Peyer's patch (tissue), 4 donors: Measurements from ENCODE around the gene SLC49A3. TPM values are rescaled to one million over a fixed set of nuclear protein-coding genes. Genes with fewer than 3 reads are reported as not detected.

Experiments used
- DNase-seq, 3 donors: peaks; one replicate each; pipeline ENCODE4 v3.0.0-alpha.2; 2017 to 2019
- H3K27ac ChIP-seq, 4 donors: fragments of 200-600 bp; sonication (generic); one replicate each; pipeline ENCODE4 v1.5.1; 2016 to 2019
- H3K27me3 ChIP-seq, 2 donors: fragments of 200-600 bp; sonication (generic); one replicate each; pipeline ENCODE4 v1.5.1; 2019
- H3K36me3 ChIP-seq, 3 donors: fragments of 200-600 bp; sonication (generic); one replicate each; pipeline ENCODE4 v1.5.1; 2016 to 2019
- H3K4me1 ChIP-seq, 4 donors: fragments of 200-600 bp; sonication (generic); one replicate each; pipeline ENCODE4 v1.5.1; 2016 to 2019
- H3K4me3 ChIP-seq, 4 donors: fragments of 200-600 bp; sonication (generic); 1 replicate in 3 of 4; 2 replicates in 1 of 4; pipeline ENCODE4 v1.5.1; 2016 to 2019; ENCODE audit warnings: mild to moderate bottlenecking in 1 of 4
- H3K9me3 ChIP-seq, 4 donors: fragments of 200-600 bp; sonication (generic); one replicate each; pipeline ENCODE4 v1.5.1; 2016 to 2019; ENCODE audit warnings: mild to moderate bottlenecking in 1 of 4
- POLR2A ChIP-seq, 2 donors: fragments of 450-650 bp; IDR thresholded peaks; one replicate each; pipeline ENCODE4 v1.5.1; 2017; ENCODE audit warnings: antibody characterized with exemption in 2 of 2, mild to moderate bottlenecking in 2 of 2, moderate library complexity in 2 of 2
- total RNA-seq, 4 donors: library from RNA; depleted of rRNA; stranded (reverse); fragments of >200 nt; gene quantifications; one replicate each; pipeline ENCODE4 v1.1.0, GENCODE V29; 2016
- TF ChIP-seq, protein P1 (sequence below), 6 experiments: fragments of 450-650 bp in 4 of 6; fragments of 200-600 bp in 2 of 6; sonication (generic) in 1 of 6; IDR thresholded peaks; one replicate each; pipeline ENCODE4 v1.5.1; 2017 to 2019; ENCODE audit warnings: antibody characterized with exemption in 6 of 6, mild to moderate bottlenecking in 3 of 6, moderate library complexity in 1 of 6

The SLC49A3 gene
- total RNA-seq, 4 donors from 2014 or later, result 4.1 to 13.3 (median 9.4) TPM

GRCh38 chr4:656436-657337 lies 32.3 kb downstream of the SLC49A3 start:
- H3K27ac ChIP-seq, result no peak overlapping the region
- H3K36me3 ChIP-seq, result no peaks in the 10 kb centered on the region
- DNase-seq, result no peak
- TF ChIP-seq POLR2A (IDR thresholded peaks at IDR 0.05), result no peak
- TF ChIP-seq, protein P1, sequence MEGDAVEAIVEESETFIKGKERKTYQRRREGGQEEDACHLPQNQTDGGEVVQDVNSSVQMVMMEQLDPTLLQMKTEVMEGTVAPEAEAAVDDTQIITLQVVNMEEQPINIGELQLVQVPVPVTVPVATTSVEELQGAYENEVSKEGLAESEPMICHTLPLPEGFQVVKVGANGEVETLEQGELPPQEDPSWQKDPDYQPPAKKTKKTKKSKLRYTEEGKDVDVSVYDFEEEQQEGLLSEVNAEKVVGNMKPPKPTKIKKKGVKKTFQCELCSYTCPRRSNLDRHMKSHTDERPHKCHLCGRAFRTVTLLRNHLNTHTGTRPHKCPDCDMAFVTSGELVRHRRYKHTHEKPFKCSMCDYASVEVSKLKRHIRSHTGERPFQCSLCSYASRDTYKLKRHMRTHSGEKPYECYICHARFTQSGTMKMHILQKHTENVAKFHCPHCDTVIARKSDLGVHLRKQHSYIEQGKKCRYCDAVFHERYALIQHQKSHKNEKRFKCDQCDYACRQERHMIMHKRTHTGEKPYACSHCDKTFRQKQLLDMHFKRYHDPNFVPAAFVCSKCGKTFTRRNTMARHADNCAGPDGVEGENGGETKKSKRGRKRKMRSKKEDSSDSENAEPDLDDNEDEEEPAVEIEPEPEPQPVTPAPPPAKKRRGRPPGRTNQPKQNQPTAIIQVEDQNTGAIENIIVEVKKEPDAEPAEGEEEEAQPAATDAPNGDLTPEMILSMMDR (IDR thresholded peaks at IDR 0.05), result no peak
- no peaks in the 10 kb centered on the region for H3K4me1 ChIP-seq
- H3K27me3 ChIP-seq, result no peaks in the 10 kb centered on the region
- H3K9me3 ChIP-seq, result no peaks in the 10 kb centered on the region
- no peak overlapping the region for H3K4me3 ChIP-seq

GRCh38 chr4:655464-656151 lies 33.3 kb downstream of the SLC49A3 start:
- Histone ChIP-seq H3K36me3 (no peaks in the 10 kb centered on the region), H3K9me3 (no peaks in the 10 kb centered on the region), H3K27ac (no peak overlapping the region), H3K27me3 (peaks cover 0 to under 1% of the 10 kb centered on the region in 2 donors), H3K4me3 (no peak overlapping the region), H3K4me1 (no peaks in the 10 kb centered on the region)
- no peak for DNase-seq
- TF ChIP-seq, protein P1 (IDR thresholded peaks at IDR 0.05), result no peak

DNA sequence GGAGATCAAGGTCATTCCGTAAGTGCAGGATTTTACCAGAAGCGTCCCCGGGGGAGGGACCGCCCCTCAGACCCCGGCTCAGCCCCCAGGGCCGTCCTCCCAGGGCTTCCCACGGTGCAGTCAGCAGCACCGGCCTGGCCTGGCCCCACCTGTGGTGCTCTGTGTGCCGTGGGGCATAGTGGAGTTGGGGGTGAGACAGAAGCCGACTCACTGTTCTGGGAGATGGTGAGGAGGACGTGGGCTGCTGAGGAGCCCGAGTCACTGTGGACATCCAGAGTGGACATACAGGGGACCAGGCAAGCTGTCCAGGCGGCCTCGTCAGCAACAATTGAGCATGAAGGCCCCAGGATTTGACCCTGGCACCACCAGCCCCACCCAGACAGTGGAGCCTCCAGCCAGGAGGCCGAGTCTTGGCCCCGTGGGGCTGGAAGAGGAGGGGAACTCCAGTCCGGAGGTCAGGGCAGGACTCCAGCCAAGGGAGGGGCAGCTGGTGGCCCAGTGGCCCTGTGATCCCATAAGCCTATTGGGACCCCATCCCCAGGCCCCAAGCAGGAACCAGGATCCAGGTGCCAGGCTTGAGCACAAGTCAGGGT lies 34.0 kb downstream of the SLC49A3 start:
- Histone ChIP-seq H3K36me3 (no peaks in the 10 kb centered on the region), H3K4me1 (no peaks in the 10 kb centered on the region), H3K4me3 (no peak overlapping the region), H3K27ac (no peak overlapping the region), H3K27me3 (peaks cover 0 to 5% of the 10 kb centered on the region in 2 donors), H3K9me3 (no peaks in the 10 kb centered on the region)
- DNase-seq, result no peak
- TF ChIP-seq, protein P1 (IDR thresholded peaks at IDR 0.05), result no peak
- no peak for TF ChIP-seq POLR2A (IDR thresholded peaks at IDR 0.05)

DNA sequence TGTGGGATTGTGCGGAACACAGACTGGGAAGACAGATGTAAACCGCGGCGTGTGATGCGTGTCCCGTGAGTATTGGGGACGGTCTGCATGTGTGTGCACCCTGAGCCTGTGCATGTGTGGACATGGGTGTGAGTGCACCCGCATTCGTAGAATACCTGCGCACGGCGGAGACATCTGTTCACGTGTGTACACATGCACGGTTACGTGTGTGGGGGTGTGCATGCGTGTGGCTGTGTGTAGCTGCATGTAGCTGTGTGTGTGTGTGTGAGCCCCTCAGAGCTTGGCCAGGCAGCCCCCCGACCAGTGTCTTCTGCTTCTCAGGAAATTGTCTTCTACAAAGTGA lies 34.5 kb downstream of the SLC49A3 start:
- Histone ChIP-seq H3K27ac (no peak overlapping the region), H3K9me3 (no peaks in the 10 kb centered on the region), H3K36me3 (no peaks in the 10 kb centered on the region), H3K4me3 (no peak overlapping the region), H3K27me3 (peaks cover 0 to 5% of the 10 kb centered on the region in 2 donors), H3K4me1 (no peaks in the 10 kb centered on the region)
- no peak for DNase-seq
- TF ChIP-seq, protein P1 (IDR thresholded peaks at IDR 0.05), result no peak
- TF ChIP-seq POLR2A (IDR thresholded peaks at IDR 0.05), result no peak

DNA sequence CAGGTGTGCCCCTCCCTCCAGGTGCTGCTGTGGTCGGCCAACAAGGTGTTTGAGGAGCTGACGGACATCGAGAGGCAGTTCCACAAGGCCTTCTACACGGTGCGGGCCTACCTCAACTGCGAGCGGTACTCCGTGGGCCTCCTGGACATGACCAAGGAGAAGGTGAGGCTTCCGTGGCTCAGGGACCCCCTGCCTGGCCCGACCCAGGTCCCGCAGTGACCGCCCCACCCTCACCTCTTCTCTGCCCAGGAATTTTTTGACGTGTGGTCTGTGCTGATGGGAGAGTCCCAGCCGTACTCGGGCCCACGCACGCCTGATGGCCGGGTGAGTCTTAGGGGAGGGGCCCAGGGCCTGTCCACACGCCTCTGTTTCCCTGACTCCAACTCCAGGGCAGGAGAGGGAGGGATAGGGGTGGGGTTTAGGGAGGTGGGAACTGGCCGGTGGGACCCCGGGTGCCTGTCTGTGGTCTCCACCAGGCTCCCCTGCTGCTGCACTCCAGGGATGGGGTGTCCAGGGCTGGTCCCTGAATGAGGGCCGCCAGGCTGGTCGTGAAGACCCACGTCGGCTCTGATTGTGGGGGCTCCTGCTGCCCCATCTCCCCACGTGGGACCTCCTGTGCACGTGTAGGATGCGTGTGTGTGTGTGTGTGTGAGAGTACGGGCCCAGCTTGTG lies 35.0 kb downstream of the SLC49A3 start:
- no peak overlapping the region for H3K4me3 ChIP-seq
- H3K4me1 ChIP-seq, result no peaks in the 10 kb centered on the region
- no peak for TF ChIP-seq POLR2A (IDR thresholded peaks at IDR 0.05)
- TF ChIP-seq, protein P1 (IDR thresholded peaks at IDR 0.05), result no peak
- no peaks in the 10 kb centered on the region for H3K36me3 ChIP-seq
- peaks cover 0 to 5% of the 10 kb centered on the region in 2 donors for H3K27me3 ChIP-seq
- H3K27ac ChIP-seq, result no peak overlapping the region
- no peaks in the 10 kb centered on the region for H3K9me3 ChIP-seq
- no peak for DNase-seq
